Measurements from ENCODE around the gene FST. TPM values are rescaled to one million over a fixed set of nuclear protein-coding genes. Genes with fewer than 3 reads are reported as not detected.

Gene FST
- total and polyA plus RNA-seq, 2 of the 13 experiments (the other 11 are each of a cell fraction or from before 2014, with no cell fraction given), result 38.6 to 136 TPM

- TF ChIP-seq ZNF407 (CRISPR knock-in tag; IDR thresholded peaks at IDR 0.05; ENCODE audit: not compliant biosample characterization) (no peak), PTBP1 (IDR thresholded peaks at IDR 0.05; ENCODE audit: low read depth, low read length, poor library complexity, severe bottlenecking) (peak; percentile 92)
Measured at GRCh38 chr5:53481887-53482716, 1.7 kb downstream of the FST start (continued).

Data from HepG2 (cell line).